Measurements from ENCODE around the gene FOXO1. TPM values are rescaled to one million over a fixed set of nuclear protein-coding genes. Genes with fewer than 3 reads are reported as not detected.

Gene FOXO1
- total and polyA plus RNA-seq, 2 experiments from 2014 or later: 32.4 to 68.0 TPM

DNA sequence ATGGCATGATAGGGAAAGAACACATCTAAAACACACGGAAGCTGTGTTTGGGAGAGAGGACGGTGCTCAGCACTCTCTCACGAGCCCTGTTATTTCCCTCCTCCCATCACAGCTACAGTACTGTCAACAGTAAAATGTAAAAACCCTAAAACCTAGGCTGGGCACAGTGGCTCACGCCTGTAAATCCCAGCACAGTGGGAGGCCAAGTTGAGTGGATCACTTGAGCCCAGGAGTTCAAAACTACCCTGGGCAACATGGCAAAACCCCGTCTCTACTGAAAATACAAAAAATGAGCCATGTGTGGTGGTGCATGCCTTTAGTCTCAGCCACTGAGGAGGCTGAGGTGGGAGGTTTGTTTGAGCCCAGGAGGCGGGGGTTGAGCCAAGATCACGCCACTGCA lies 54.8 kb downstream of the FOXO1 start:
- Histone ChIP-seq H3F3A (replicated peaks; ENCODE audit: low read depth) (peaks cover 8% of the 10 kb centered on the region; the same call in 1 of the 2 replicates), H3K36me3 (ENCODE audit: insufficient read depth) (no peaks in the 10 kb centered on the region), H3K4me1 (ENCODE audit: insufficient read depth) (peaks cover 74% of the 10 kb centered on the region), H3K4me3 (no peak overlapping the region), H2AFZ (no peak overlapping the region), H4K20me1 (replicated peaks; ENCODE audit: insufficient read depth) (peaks cover 86% of the 10 kb centered on the region), H3K79me2 (replicated peaks; ENCODE audit: insufficient read depth) (peaks cover 100% of the 10 kb centered on the region), H3K27ac (ENCODE audit: low read depth) (0 out of 2 replicates have a peak overlapping the region, but pooled peaks have one; percentile 45), H3K4me2 (no peak overlapping the region), H3K9me2 (ENCODE audit: insufficient read depth) (no peaks in the 10 kb centered on the region), H3K27me3 (ENCODE audit: insufficient read depth) (no peaks in the 10 kb centered on the region)
- peak; percentile 39 for ATAC-seq
- Mint-ChIP-seq H3K27me3 (ENCODE audit: insufficient read depth, low read depth, poor library complexity) (peaks cover 2% of the 10 kb centered on the region), H3K9me3 (no peaks in the 10 kb centered on the region), H3K36me3 (ENCODE audit: low read depth) (peaks cover 15% of the 10 kb centered on the region; the same call in 2 of the 3 replicates), H3K27ac (no peak overlapping the region), H3K4me3 (no peak overlapping the region), H3K4me1 (peaks cover 78% of the 10 kb centered on the region)
- no peak for DNase-seq (ENCODE audit: low spot score)
- no peak for TF ChIP-seq ZNF331 (CRISPR knock-in tag; IDR thresholded peaks at IDR 0.05; ENCODE audit: low read depth)
- TF ChIP-seq, protein P1, sequence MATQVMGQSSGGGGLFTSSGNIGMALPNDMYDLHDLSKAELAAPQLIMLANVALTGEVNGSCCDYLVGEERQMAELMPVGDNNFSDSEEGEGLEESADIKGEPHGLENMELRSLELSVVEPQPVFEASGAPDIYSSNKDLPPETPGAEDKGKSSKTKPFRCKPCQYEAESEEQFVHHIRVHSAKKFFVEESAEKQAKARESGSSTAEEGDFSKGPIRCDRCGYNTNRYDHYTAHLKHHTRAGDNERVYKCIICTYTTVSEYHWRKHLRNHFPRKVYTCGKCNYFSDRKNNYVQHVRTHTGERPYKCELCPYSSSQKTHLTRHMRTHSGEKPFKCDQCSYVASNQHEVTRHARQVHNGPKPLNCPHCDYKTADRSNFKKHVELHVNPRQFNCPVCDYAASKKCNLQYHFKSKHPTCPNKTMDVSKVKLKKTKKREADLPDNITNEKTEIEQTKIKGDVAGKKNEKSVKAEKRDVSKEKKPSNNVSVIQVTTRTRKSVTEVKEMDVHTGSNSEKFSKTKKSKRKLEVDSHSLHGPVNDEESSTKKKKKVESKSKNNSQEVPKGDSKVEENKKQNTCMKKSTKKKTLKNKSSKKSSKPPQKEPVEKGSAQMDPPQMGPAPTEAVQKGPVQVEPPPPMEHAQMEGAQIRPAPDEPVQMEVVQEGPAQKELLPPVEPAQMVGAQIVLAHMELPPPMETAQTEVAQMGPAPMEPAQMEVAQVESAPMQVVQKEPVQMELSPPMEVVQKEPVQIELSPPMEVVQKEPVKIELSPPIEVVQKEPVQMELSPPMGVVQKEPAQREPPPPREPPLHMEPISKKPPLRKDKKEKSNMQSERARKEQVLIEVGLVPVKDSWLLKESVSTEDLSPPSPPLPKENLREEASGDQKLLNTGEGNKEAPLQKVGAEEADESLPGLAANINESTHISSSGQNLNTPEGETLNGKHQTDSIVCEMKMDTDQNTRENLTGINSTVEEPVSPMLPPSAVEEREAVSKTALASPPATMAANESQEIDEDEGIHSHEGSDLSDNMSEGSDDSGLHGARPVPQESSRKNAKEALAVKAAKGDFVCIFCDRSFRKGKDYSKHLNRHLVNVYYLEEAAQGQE (IDR thresholded peaks at IDR 0.05; ENCODE audit: unreplicated experiment): no peak
- TF ChIP-seq, protein P2, sequence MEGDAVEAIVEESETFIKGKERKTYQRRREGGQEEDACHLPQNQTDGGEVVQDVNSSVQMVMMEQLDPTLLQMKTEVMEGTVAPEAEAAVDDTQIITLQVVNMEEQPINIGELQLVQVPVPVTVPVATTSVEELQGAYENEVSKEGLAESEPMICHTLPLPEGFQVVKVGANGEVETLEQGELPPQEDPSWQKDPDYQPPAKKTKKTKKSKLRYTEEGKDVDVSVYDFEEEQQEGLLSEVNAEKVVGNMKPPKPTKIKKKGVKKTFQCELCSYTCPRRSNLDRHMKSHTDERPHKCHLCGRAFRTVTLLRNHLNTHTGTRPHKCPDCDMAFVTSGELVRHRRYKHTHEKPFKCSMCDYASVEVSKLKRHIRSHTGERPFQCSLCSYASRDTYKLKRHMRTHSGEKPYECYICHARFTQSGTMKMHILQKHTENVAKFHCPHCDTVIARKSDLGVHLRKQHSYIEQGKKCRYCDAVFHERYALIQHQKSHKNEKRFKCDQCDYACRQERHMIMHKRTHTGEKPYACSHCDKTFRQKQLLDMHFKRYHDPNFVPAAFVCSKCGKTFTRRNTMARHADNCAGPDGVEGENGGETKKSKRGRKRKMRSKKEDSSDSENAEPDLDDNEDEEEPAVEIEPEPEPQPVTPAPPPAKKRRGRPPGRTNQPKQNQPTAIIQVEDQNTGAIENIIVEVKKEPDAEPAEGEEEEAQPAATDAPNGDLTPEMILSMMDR (conservative IDR thresholded peaks at IDR 0.05; ENCODE audit: low read depth in 2 of 2): no peak
- TF ChIP-seq POLR2AphosphoS5 (IDR thresholded peaks at IDR 0.05; ENCODE audit: low read depth): no peak
- no peak for TF ChIP-seq ZNF114 (CRISPR knock-in tag; IDR thresholded peaks at IDR 0.05)
- TF ChIP-seq CREB1 (CRISPR knock-in tag; IDR thresholded peaks at IDR 0.05; ENCODE audit: low read depth): no peak
- no peak for TF ChIP-seq JUNB (IDR thresholded peaks at IDR 0.05; ENCODE audit: unreplicated experiment)
- TF ChIP-seq EZH2 (IDR thresholded peaks at IDR 0.05; ENCODE audit: low read depth, unreplicated experiment): no peak
- no peak for TF ChIP-seq NANOG (IDR thresholded peaks at IDR 0.05; ENCODE audit: borderline replicate concordance)
- TF ChIP-seq, protein P3, sequence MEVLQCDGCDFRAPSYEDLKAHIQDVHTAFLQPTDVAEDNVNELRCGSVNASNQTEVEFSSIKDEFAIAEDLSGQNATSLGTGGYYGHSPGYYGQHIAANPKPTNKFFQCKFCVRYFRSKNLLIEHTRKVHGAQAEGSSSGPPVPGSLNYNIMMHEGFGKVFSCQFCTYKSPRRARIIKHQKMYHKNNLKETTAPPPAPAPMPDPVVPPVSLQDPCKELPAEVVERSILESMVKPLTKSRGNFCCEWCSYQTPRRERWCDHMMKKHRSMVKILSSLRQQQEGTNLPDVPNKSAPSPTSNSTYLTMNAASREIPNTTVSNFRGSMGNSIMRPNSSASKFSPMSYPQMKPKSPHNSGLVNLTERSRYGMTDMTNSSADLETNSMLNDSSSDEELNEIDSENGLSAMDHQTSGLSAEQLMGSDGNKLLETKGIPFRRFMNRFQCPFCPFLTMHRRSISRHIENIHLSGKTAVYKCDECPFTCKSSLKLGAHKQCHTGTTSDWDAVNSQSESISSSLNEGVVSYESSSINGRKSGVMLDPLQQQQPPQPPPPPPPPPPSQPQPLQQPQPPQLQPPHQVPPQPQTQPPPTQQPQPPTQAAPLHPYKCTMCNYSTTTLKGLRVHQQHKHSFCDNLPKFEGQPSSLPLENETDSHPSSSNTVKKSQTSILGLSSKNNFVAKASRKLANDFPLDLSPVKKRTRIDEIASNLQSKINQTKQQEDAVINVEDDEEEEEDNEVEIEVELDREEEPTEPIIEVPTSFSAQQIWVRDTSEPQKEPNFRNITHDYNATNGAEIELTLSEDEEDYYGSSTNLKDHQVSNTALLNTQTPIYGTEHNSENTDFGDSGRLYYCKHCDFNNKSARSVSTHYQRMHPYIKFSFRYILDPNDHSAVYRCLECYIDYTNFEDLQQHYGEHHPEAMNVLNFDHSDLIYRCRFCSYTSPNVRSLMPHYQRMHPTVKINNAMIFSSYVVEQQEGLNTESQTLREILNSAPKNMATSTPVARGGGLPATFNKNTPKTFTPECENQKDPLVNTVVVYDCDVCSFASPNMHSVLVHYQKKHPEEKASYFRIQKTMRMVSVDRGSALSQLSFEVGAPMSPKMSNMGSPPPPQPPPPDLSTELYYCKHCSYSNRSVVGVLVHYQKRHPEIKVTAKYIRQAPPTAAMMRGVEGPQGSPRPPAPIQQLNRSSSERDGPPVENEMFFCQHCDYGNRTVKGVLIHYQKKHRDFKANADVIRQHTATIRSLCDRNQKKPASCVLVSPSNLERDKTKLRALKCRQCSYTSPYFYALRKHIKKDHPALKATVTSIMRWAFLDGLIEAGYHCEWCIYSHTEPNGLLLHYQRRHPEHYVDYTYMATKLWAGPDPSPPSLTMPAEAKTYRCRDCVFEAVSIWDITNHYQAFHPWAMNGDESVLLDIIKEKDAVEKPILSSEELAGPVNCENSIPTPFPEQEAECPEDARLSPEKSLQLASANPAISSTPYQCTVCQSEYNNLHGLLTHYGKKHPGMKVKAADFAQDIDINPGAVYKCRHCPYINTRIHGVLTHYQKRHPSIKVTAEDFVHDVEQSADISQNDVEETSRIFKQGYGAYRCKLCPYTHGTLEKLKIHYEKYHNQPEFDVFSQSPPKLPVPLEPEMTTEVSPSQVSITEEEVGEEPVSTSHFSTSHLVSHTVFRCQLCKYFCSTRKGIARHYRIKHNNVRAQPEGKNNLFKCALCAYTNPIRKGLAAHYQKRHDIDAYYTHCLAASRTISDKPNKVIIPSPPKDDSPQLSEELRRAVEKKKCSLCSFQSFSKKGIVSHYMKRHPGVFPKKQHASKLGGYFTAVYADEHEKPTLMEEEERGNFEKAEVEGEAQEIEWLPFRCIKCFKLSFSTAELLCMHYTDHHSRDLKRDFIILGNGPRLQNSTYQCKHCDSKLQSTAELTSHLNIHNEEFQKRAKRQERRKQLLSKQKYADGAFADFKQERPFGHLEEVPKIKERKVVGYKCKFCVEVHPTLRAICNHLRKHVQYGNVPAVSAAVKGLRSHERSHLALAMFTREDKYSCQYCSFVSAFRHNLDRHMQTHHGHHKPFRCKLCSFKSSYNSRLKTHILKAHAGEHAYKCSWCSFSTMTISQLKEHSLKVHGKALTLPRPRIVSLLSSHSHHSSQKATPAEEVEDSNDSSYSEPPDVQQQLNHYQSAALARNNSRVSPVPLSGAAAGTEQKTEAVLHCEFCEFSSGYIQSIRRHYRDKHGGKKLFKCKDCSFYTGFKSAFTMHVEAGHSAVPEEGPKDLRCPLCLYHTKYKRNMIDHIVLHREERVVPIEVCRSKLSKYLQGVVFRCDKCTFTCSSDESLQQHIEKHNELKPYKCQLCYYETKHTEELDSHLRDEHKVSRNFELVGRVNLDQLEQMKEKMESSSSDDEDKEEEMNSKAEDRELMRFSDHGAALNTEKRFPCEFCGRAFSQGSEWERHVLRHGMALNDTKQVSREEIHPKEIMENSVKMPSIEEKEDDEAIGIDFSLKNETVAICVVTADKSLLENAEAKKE (CRISPR knock-in tag; IDR thresholded peaks at IDR 0.05): no peak
- TF ChIP-seq STAT1 (IDR thresholded peaks at IDR 0.05; ENCODE audit: unreplicated experiment): no peak
